Smooth muscle cell (in vitro differentiated cells): Measurements from ENCODE around the gene FARSB. TPM values are rescaled to one million over a fixed set of nuclear protein-coding genes. Genes with fewer than 3 reads are reported as not detected.

Experiments
- DNase-seq: peaks from one replicate; lab custom pipeline; 2025; ENCODE audit not compliant: unreplicated experiment; lab: John Stamatoyannopoulos, UW
- H2AFZ ChIP-seq: fragments of 200-600 bp; sonication (generic); 2 replicates; pipeline ENCODE4 v1.6.0; 2016; ENCODE audit warnings: antibody characterized with exemption, low read depth, mild to moderate bottlenecking
- H3F3A ChIP-seq: fragments of 200-600 bp; sonication (generic); 2 replicates; pipeline ENCODE4 v1.6.0; 2017; ENCODE audit warnings: antibody characterized with exemption, low read depth
- H3K27ac ChIP-seq: fragments of 200-600 bp; sonication (generic); 2 replicates; pipeline ENCODE4 v1.5.1; 2016; ENCODE audit warnings: low read depth, mild to moderate bottlenecking
- H3K27me3 ChIP-seq: fragments of 200-600 bp; sonication (generic); 2 replicates; pipeline ENCODE4 v1.6.1; 2016; ENCODE audit warnings: low read depth, mild to moderate bottlenecking
- H3K36me3 ChIP-seq: fragments of 200-600 bp; sonication (generic); 2 replicates; pipeline ENCODE4 v1.5.1; 2016; ENCODE audit warnings: low read depth
- H3K4me1 ChIP-seq: fragments of 200-600 bp; sonication (generic); 2 replicates; pipeline ENCODE4 v1.5.1; 2016; ENCODE audit warnings: low read depth
- H3K4me2 ChIP-seq: fragments of 200-600 bp; sonication (generic); 2 replicates; pipeline ENCODE4 v1.6.0; 2016; ENCODE audit warnings: mild to moderate bottlenecking
- H3K4me3 ChIP-seq: fragments of 200-600 bp; sonication (generic); 2 replicates; pipeline ENCODE4 v1.5.1; 2016; ENCODE audit warnings: mild to moderate bottlenecking
- H3K79me2 ChIP-seq: fragments of 200-600 bp; sonication (generic); 2 replicates; pipeline ENCODE4 v1.6.0; 2016; ENCODE audit warnings: low read depth, mild to moderate bottlenecking
- H3K9ac ChIP-seq: fragments of 200-600 bp; sonication (generic); 2 replicates; pipeline ENCODE4 v1.6.0; 2016; ENCODE audit warnings: low read depth
- H3K9me3 ChIP-seq: fragments of 200-600 bp; sonication (generic); replicated peaks from 2 replicates; pipeline ENCODE4 v1.5.1; 2016; ENCODE audit warnings: low read depth
- H4K20me1 ChIP-seq: fragments of 200-600 bp; sonication (generic); 2 replicates; pipeline ENCODE4 v1.6.0; 2016; ENCODE audit warnings: low read depth
- WGBS: methylation state at CpG from one replicate; pipeline ENCODE4 v1.1.7; 2016; ENCODE audit warnings: low lambda C conversion rate; 5-methylcytosine and 5-hydroxymethylcytosine counted together
- polyA plus RNA-seq: library from polyadenylated mRNA; unstranded; fragments of >200 nt; fragmentation: Nextera tagmentation; extraction: Ambion mirVana; gene quantifications from 2 replicates; pipeline ENCODE4 v1.2.1, GENCODE V29; 2016
- total RNA-seq: library from RNA; depleted of rRNA; stranded (reverse); fragments of >200 nt; gene quantifications from 2 replicates; pipeline ENCODE4 v1.2.3, GENCODE V29; 2014
- TF ChIP-seq, protein P1 (sequence below): fragments of 200-600 bp; sonication (generic); IDR thresholded peaks from 2 replicates; pipeline ENCODE4 v1.5.1; 2017; ENCODE audit warnings: borderline replicate concordance, mild to moderate bottlenecking, antibody characterized with exemption; ENCODE audit not compliant: insufficient read depth, poor library complexity, severe bottlenecking

Gene FARSB
- total and polyA plus RNA-seq, 2 experiments from 2014 or later = 25.7 to 27.0 TPM

DNA sequence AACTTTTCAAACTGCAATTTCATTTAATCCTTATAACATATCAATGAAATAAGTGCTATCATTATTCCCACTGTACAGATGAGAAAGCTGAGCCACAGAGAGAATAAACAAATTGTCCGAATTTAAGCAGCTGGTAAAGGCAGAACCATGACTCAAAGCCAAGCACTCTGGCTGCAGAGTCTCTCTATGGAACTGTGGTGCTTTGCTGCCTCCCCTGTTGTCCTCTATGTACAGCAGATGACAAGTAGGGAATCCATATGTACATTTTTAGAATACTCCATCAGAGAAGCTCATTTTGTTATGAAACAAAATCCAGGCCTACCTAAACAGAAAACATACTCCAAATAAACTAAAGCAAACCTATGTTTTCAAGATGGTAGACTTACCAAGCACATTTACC is 45.1 kb downstream of the FARSB start:
- H3K36me3 ChIP-seq = peaks cover 15% of the 10 kb centered on the region
- H3F3A ChIP-seq = no peaks in the 10 kb centered on the region
- no peaks in the 10 kb centered on the region for H3K27me3 ChIP-seq
- WGBS = 94% methylated on average over 1 of the region's 1 CpG
- H2AFZ ChIP-seq = no peak overlapping the region
- H3K4me1 ChIP-seq = no peaks in the 10 kb centered on the region
- no peaks in the 10 kb centered on the region for H3K79me2 ChIP-seq
- H3K9ac ChIP-seq = no peak overlapping the region
- no peaks in the 10 kb centered on the region for H3K9me3 ChIP-seq
- H4K20me1 ChIP-seq = peaks cover 17% of the 10 kb centered on the region
- DNase-seq = no peak
- TF ChIP-seq, protein P1, sequence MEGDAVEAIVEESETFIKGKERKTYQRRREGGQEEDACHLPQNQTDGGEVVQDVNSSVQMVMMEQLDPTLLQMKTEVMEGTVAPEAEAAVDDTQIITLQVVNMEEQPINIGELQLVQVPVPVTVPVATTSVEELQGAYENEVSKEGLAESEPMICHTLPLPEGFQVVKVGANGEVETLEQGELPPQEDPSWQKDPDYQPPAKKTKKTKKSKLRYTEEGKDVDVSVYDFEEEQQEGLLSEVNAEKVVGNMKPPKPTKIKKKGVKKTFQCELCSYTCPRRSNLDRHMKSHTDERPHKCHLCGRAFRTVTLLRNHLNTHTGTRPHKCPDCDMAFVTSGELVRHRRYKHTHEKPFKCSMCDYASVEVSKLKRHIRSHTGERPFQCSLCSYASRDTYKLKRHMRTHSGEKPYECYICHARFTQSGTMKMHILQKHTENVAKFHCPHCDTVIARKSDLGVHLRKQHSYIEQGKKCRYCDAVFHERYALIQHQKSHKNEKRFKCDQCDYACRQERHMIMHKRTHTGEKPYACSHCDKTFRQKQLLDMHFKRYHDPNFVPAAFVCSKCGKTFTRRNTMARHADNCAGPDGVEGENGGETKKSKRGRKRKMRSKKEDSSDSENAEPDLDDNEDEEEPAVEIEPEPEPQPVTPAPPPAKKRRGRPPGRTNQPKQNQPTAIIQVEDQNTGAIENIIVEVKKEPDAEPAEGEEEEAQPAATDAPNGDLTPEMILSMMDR = no peak
- no peak overlapping the region for H3K4me3 ChIP-seq
- H3K4me2 ChIP-seq = no peak overlapping the region
- H3K27ac ChIP-seq = no peak overlapping the region

DNA sequence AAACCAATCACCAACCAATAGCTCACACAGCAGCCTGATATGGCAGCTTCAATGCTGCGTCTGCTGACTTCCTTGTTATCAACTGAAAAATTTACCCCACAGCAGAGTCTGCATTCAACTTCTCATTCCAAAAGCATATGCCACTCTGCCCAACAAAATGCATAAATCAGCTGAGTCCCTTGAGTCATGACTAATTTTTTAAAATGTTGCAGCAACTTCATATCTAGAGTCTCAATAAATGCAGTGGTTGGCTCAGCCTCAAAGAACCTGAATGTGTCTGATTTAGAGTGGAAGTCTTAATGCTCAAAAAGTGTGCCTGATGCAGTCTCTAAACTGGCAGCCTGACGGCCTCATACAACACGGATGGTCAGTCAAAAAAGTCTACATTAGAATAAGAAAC is 46.5 kb downstream of the FARSB start:
- H3K4me3 ChIP-seq = no peak overlapping the region
- peaks cover 17% of the 10 kb centered on the region for H4K20me1 ChIP-seq
- H3K79me2 ChIP-seq = no peaks in the 10 kb centered on the region
- no peaks in the 10 kb centered on the region for H3K27me3 ChIP-seq
- WGBS = 82% methylated on average over 3 of the region's 3 CpGs
- H3K36me3 ChIP-seq = peaks cover 15% of the 10 kb centered on the region
- no peak overlapping the region for H3K9ac ChIP-seq
- TF ChIP-seq, protein P1 = no peak
- DNase-seq = no peak
- H3K27ac ChIP-seq = no peak overlapping the region
- no peak overlapping the region for H3K4me2 ChIP-seq
- H3K4me1 ChIP-seq = no peaks in the 10 kb centered on the region
- H3F3A ChIP-seq = no peaks in the 10 kb centered on the region
- no peak overlapping the region for H2AFZ ChIP-seq
- H3K9me3 ChIP-seq = no peaks in the 10 kb centered on the region

DNA sequence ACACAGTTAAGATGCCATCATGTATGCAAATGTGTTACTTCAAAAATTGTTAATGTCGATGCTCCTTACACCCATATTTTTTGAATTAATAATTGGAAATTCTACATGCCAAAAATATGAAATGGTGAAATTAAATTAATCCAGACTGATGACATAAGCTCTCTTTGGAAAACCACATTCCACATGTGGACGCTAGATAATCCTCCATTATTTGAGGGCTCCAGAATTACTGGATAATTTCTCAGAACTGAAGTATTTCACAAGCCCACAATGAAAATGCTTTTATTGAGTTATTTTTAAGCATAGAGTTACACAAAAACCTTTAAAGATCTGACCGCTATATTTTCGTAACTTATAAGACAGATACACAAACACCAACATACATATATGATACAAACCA is 47.8 kb downstream of the FARSB start:
- no peaks in the 10 kb centered on the region for H3K4me1 ChIP-seq
- TF ChIP-seq, protein P1 = no peak
- H3K27ac ChIP-seq = no peak overlapping the region
- no peak overlapping the region for H3K4me2 ChIP-seq
- H3K27me3 ChIP-seq = no peaks in the 10 kb centered on the region
- no peak for DNase-seq
- H3F3A ChIP-seq = no peaks in the 10 kb centered on the region
- no peaks in the 10 kb centered on the region for H3K79me2 ChIP-seq
- no peak overlapping the region for H3K9ac ChIP-seq
- WGBS = 65% methylated on average over 4 of the region's 4 CpGs
- H3K36me3 ChIP-seq = peaks cover 12% of the 10 kb centered on the region
- peaks cover 17% of the 10 kb centered on the region for H4K20me1 ChIP-seq
- H3K9me3 ChIP-seq = no peaks in the 10 kb centered on the region
- H2AFZ ChIP-seq = no peak overlapping the region
- H3K4me3 ChIP-seq = no peak overlapping the region

DNA sequence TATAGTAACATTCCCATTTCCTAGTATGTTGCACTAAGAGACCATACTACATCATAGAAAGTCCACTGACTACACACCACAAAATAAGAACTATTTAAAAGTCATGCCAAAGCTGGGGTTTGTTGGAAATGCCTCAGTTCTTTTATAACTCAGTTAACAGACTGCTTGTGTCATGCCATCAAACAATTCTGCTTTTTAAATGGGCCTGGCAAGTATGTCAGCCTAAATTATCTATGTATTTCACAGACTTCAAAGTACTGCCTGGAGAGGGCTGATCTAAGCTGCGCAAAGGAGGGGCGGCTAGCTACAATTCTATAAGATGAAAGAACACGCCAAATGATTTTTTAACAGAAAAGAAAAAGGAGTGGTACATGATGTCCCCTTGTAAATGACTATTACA is 49.6 kb downstream of the FARSB start:
- Histone ChIP-seq H3K79me2 (no peaks in the 10 kb centered on the region), H4K20me1 (peaks cover 17% of the 10 kb centered on the region), H3K9me3 (no peaks in the 10 kb centered on the region), H3K4me3 (no peak overlapping the region), H3K4me1 (no peaks in the 10 kb centered on the region), H3K27me3 (no peaks in the 10 kb centered on the region), H2AFZ (no peak overlapping the region), H3K36me3 (no peaks in the 10 kb centered on the region), H3K27ac (no peak overlapping the region), H3F3A (no peaks in the 10 kb centered on the region), H3K4me2 (no peak overlapping the region), H3K9ac (no peak overlapping the region)
- no peak for DNase-seq
- WGBS = 99% methylated on average over 3 of the region's 3 CpGs
- TF ChIP-seq, protein P1 = no peak
